GM12878 (cell line): ENCODE measurements around the gene CHCHD3. TPM values are rescaled to one million over a fixed set of nuclear protein-coding genes. Genes with fewer than 3 reads are reported as not detected.

Experiments used
- ATAC-seq: fragments of 200-7000 bp; cut with Tn5 transposase; 3 replicates; pipeline ENCODE4 v1.9.1; 2020; ENCODE audit warnings: mild to moderate bottlenecking, moderate library complexity
- BruUV-seq: library from RNA; stranded (reverse); fragments of 400-500 nt; replicated peaks from 2 replicates; lab custom pipeline; 2021; lab: Mats Ljungman, UMichigan
- CTCF ChIA-PET: fragments of 300-600 bp; sonication (Branson Sonifier 250); formaldehyde crosslinking; extraction: SDS; loops from one replicate; lab custom pipeline; 2021; ENCODE audit warnings: inconsistent platforms; lab: Yijun Ruan, JAX
- POLR2A ChIA-PET: fragments of 350-600 bp; formaldehyde crosslinking; extraction: SDS; loops from one replicate; lab custom pipeline; 2021; ENCODE audit warnings: inconsistent platforms; lab: Charles Lee
- RAD21 ChIA-PET: fragments of 300-600 bp; sonication (Branson Sonifier 250); formaldehyde crosslinking; loops from one replicate; lab custom pipeline; 2023; ENCODE audit warnings: antibody characterized with exemption; ENCODE audit not compliant: unreplicated experiment; lab: Charles Lee
- SMC1A ChIA-PET: fragments of 300-600 bp; sonication (Branson Sonifier 250); formaldehyde crosslinking; loops from one replicate; lab custom pipeline; 2023; ENCODE audit not compliant: unreplicated experiment, uncharacterized antibody; lab: Charles Lee
- DNase-seq: peaks from one replicate; pipeline ENCODE4 v3.0.0-alpha.2; 2011; ENCODE audit warnings: low read depth, low spot score
- FAIRE-seq: peaks from 3 replicates; lab custom pipeline; 2011; peaks lifted over from hg19 to GRCh38; lab: Jason Lieb, UNC
- H2AFZ ChIP-seq: 2 replicates; pipeline ENCODE4 v1.6.0; 2011; ENCODE audit warnings: low read depth, low read length, control low read depth; ENCODE audit not compliant: control insufficient read depth
- H3K27ac ChIP-seq: 2 replicates; pipeline ENCODE4 v1.5.1; 2011; ENCODE audit warnings: control low read depth; ENCODE audit not compliant: control insufficient read depth, insufficient read depth
- H3K27me3 ChIP-seq, 2 experiments: replicated peaks in 1 of 2; 2 replicates each; pipeline versions ENCODE4 v1.6.0 to v1.6.1; 2011; ENCODE audit warnings: low read length in 1 of 2; ENCODE audit not compliant: control insufficient read depth in 2 of 2, insufficient read depth in 2 of 2
- H3K36me3 ChIP-seq, 2 experiments: 2 replicates each; pipeline ENCODE4 v1.5.1; 2011; ENCODE audit warnings: low read length in 1 of 2; ENCODE audit not compliant: control insufficient read depth in 2 of 2, insufficient read depth in 2 of 2
- H3K4me1 ChIP-seq: 2 replicates; pipeline ENCODE4 v1.6.1; 2011; ENCODE audit warnings: mild to moderate bottlenecking, low read length, moderate library complexity, mixed read lengths; ENCODE audit not compliant: control insufficient read depth, insufficient read depth
- H3K4me2 ChIP-seq: 2 replicates; pipeline ENCODE4 v1.6.0; 2011; ENCODE audit warnings: control low read depth; ENCODE audit not compliant: control insufficient read depth, insufficient read depth
- H3K4me3 ChIP-seq: fragments of 200-600 bp; sonication (generic); 2 replicates; pipeline ENCODE4 v1.5.1; 2016
- H3K79me2 ChIP-seq: 2 replicates; pipeline ENCODE4 v1.6.0; 2011; ENCODE audit warnings: low read length; ENCODE audit not compliant: control insufficient read depth, insufficient read depth
- H3K9ac ChIP-seq: 2 replicates; pipeline ENCODE4 v1.8.0; 2011; ENCODE audit warnings: low read length, control low read depth, mixed read lengths; ENCODE audit not compliant: control insufficient read depth, insufficient read depth
- H3K9me3 ChIP-seq: replicated peaks from 3 replicates; pipeline ENCODE4 v1.5.1; 2011; ENCODE audit warnings: mild to moderate bottlenecking, low read length; ENCODE audit not compliant: control insufficient read depth, insufficient read depth
- H4K20me1 ChIP-seq: 2 replicates; pipeline ENCODE4 v1.6.0; 2011; ENCODE audit not compliant: control insufficient read depth, insufficient read depth
- BCL11A ChIP-seq: IDR thresholded peaks from 2 replicates; pipeline ENCODE4 v1.6.1; 2011; ENCODE audit warnings: low read depth, low read length
- CHD1 ChIP-seq: IDR thresholded peaks from 2 replicates; pipeline ENCODE4 v1.6.1; 2012; ENCODE audit warnings: low read depth, low read length, improper control_type of control experiment
- MYC ChIP-seq: IDR thresholded peaks from 2 replicates; pipeline ENCODE4 v1.6.1; 2011; ENCODE audit warnings: mild to moderate bottlenecking, low read length, moderate library complexity, inconsistent platforms; ENCODE audit not compliant: insufficient read depth, insufficient replicate concordance, insufficient read length, severe bottlenecking
- POLR2A ChIP-seq: IDR thresholded peaks from 2 replicates; pipeline ENCODE4 v1.6.1; 2011; ENCODE audit warnings: low read depth, mild to moderate bottlenecking, low read length
- RB1 ChIP-seq: fragments of 450-650 bp; formaldehyde crosslinking; IDR thresholded peaks from 2 replicates; pipeline ENCODE4 v1.6.1; 2017; ENCODE audit warnings: mild to moderate bottlenecking, borderline replicate concordance
- TBL1XR1 ChIP-seq: IDR thresholded peaks from 2 replicates; pipeline ENCODE4 v1.6.1; 2012; ENCODE audit warnings: low read depth, low read length, improper control_type of control experiment
- WRNIP1 ChIP-seq: IDR thresholded peaks from 2 replicates; pipeline ENCODE4 v1.6.1; 2011; ENCODE audit warnings: low read depth, low read length, improper control_type of control experiment, borderline replicate concordance
- YY1 ChIP-seq: IDR thresholded peaks from 2 replicates; pipeline ENCODE4 v1.6.1; 2011; ENCODE audit warnings: low read depth, mild to moderate bottlenecking, low read length
- ZBED1 ChIP-seq: IDR thresholded peaks from 2 replicates; pipeline ENCODE4 v1.6.1; 2016; ENCODE audit warnings: borderline replicate concordance
- WGBS: methylation state at CpG from one replicate; pipeline ENCODE4 v1.1.6; 2016; ENCODE audit warnings: low lambda C conversion rate; ENCODE audit not compliant: insufficient replicate concordance, insufficient coverage; ENCODE audit errors: missing lambda C conversion rate; 5-methylcytosine and 5-hydroxymethylcytosine counted together
- in situ Hi-C: fragments of 300-500 bp; cut with MboI; formaldehyde crosslinking; loops from 9 replicates; pipeline ENCODE4 v1.14.3; 2018; ENCODE audit warnings: mixed read lengths
- intact Hi-C: fragments of 100-400 bp; cut with micrococcal nuclease; formaldehyde crosslinking; loops from one replicate; pipeline ENCODE4 v1.14.2; 2022; ENCODE audit not compliant: unreplicated experiment
- polyA plus RNA-seq, 11 experiments: library from polyadenylated mRNA; depleted of rRNA in 4 of 11; unstranded in 6 of 11; stranded (reverse) in 5 of 11; fragments of >200 nt; fragmentation: Nextera tagmentation in 4 of 11; fragmentation: Illumina TruSeq in 1 of 11; extraction: Ambion mirVana in 4 of 11; extraction: Trizol in 1 of 11; gene quantifications; 1 replicate in 1 of 11; 2 replicates in 10 of 11; pipeline versions ENCODE4 v1.2.1 to v1.2.3, GENCODE V29; 2011 to 2016; ENCODE audit warnings: inconsistent platforms in 2 of 11, missing spikeins in 2 of 11, low read depth in 1 of 11
- total RNA-seq, 4 experiments: library from RNA; depleted of rRNA in 3 of 4; stranded (reverse); fragments of >200 nt in 3 of 4; fragmentation: Illumina TruSeq in 1 of 4; extraction: Trizol in 1 of 4; gene quantifications; 2 replicates each; pipeline versions ENCODE4 v1.2.1 to v1.2.3, GENCODE V29; 2013 to 2021
- TF ChIP-seq, protein P1 (sequence below): fragments of 450-650 bp; IDR thresholded peaks from 2 replicates; pipeline ENCODE4 v1.6.1; 2017; ENCODE audit warnings: mild to moderate bottlenecking, low read depth, inconsistent platforms; ENCODE audit not compliant: poor library complexity, severe bottlenecking
- TF ChIP-seq, protein P2 (sequence below): fragments of 450-650 bp; IDR thresholded peaks from 2 replicates; pipeline ENCODE4 v1.6.1; 2017; ENCODE audit warnings: borderline replicate concordance
- TF ChIP-seq, protein P3 (sequence below): IDR thresholded peaks from 2 replicates; pipeline ENCODE4 v1.6.1; 2012; ENCODE audit warnings: improper control_type of control experiment, low read depth, low read length; ENCODE audit not compliant: insufficient replicate concordance

Gene CHCHD3
- total and polyA plus RNA-seq, 10 of the 15 experiments (the other 5 are each of a cell fraction or from before 2014, with no cell fraction given), result 38.3 to 178 (median 96.2) TPM

DNA sequence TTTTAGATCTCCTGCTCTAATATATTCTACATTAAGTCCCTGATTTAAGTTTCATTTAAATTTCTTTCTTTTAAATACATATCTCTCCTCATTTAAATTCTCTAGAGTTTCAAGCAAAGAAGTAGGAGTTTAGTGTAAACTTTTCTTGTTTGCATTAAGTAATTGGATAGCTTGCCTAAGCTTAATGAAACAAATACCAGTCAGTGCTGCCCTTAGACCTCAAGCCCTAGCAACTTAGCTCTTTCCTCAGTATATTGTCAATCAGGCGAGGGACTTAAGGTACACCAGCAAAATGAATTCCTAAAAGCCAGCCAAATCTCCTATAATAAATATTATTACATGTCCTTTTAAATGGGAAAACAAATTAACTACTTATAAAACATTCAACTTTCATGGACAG is 101.5 kb downstream of the CHCHD3 start:
- H3K79me2 ChIP-seq, result peaks cover 8% of the 10 kb centered on the region
- RAD21 ChIA-PET, result interaction anchor here (1.3 kb wide), 1 partner anchor 11 kb away, joined by 6 read pairs; no protein-coding TSS in a partner anchor
- no peak overlapping the region for H3K27ac ChIP-seq
- intact Hi-C loops, result no loop called here
- H3K36me3 ChIP-seq, result no peaks in the 10 kb centered on the region
- no peaks in the 10 kb centered on the region for H3K27me3 ChIP-seq
- CTCF ChIA-PET, result interaction anchor here (0.7 to 1.4 kb wide), 3 partner anchors 11 to 14 kb away, joined by 3 read pairs; no protein-coding TSS in a partner anchor
- POLR2A ChIA-PET, result no interaction called here
- no peak for ATAC-seq
- no peak for DNase-seq
- in situ Hi-C loops, result no loop called here
- WGBS, result 95% methylated on average over 1 of the region's 1 CpG
- H2AFZ ChIP-seq, result no peak overlapping the region
- TF ChIP-seq BCL11A (no peak), YY1 (no peak), TBL1XR1 (no peak), POLR2A (no peak), RB1 (no peak), WRNIP1 (no peak), MYC (no peak), CHD1 (no peak), ZBED1 (no peak)
- TF ChIP-seq, protein P1, sequence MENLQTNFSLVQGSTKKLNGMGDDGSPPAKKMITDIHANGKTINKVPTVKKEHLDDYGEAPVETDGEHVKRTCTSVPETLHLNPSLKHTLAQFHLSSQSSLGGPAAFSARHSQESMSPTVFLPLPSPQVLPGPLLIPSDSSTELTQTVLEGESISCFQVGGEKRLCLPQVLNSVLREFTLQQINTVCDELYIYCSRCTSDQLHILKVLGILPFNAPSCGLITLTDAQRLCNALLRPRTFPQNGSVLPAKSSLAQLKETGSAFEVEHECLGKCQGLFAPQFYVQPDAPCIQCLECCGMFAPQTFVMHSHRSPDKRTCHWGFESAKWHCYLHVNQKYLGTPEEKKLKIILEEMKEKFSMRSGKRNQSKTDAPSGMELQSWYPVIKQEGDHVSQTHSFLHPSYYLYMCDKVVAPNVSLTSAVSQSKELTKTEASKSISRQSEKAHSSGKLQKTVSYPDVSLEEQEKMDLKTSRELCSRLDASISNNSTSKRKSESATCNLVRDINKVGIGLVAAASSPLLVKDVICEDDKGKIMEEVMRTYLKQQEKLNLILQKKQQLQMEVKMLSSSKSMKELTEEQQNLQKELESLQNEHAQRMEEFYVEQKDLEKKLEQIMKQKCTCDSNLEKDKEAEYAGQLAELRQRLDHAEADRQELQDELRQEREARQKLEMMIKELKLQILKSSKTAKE, result no peak
- TF ChIP-seq, protein P2, sequence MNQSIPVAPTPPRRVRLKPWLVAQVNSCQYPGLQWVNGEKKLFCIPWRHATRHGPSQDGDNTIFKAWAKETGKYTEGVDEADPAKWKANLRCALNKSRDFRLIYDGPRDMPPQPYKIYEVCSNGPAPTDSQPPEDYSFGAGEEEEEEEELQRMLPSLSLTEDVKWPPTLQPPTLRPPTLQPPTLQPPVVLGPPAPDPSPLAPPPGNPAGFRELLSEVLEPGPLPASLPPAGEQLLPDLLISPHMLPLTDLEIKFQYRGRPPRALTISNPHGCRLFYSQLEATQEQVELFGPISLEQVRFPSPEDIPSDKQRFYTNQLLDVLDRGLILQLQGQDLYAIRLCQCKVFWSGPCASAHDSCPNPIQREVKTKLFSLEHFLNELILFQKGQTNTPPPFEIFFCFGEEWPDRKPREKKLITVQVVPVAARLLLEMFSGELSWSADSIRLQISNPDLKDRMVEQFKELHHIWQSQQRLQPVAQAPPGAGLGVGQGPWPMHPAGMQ, result no peak
- TF ChIP-seq, protein P3, sequence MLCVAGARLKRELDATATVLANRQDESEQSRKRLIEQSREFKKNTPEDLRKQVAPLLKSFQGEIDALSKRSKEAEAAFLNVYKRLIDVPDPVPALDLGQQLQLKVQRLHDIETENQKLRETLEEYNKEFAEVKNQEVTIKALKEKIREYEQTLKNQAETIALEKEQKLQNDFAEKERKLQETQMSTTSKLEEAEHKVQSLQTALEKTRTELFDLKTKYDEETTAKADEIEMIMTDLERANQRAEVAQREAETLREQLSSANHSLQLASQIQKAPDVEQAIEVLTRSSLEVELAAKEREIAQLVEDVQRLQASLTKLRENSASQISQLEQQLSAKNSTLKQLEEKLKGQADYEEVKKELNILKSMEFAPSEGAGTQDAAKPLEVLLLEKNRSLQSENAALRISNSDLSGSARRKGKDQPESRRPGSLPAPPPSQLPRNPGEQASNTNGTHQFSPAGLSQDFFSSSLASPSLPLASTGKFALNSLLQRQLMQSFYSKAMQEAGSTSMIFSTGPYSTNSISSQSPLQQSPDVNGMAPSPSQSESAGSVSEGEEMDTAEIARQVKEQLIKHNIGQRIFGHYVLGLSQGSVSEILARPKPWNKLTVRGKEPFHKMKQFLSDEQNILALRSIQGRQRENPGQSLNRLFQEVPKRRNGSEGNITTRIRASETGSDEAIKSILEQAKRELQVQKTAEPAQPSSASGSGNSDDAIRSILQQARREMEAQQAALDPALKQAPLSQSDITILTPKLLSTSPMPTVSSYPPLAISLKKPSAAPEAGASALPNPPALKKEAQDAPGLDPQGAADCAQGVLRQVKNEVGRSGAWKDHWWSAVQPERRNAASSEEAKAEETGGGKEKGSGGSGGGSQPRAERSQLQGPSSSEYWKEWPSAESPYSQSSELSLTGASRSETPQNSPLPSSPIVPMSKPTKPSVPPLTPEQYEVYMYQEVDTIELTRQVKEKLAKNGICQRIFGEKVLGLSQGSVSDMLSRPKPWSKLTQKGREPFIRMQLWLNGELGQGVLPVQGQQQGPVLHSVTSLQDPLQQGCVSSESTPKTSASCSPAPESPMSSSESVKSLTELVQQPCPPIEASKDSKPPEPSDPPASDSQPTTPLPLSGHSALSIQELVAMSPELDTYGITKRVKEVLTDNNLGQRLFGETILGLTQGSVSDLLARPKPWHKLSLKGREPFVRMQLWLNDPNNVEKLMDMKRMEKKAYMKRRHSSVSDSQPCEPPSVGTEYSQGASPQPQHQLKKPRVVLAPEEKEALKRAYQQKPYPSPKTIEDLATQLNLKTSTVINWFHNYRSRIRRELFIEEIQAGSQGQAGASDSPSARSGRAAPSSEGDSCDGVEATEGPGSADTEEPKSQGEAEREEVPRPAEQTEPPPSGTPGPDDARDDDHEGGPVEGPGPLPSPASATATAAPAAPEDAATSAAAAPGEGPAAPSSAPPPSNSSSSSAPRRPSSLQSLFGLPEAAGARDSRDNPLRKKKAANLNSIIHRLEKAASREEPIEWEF, result no peak
- SMC1A ChIA-PET, result interaction anchor here (1.1 to 3.6 kb wide), 5 partner anchors 11 to 97 kb away, joined by 3 to 27 read pairs (median 7); no protein-coding TSS in a partner anchor
- no peaks in the 10 kb centered on the region for H4K20me1 ChIP-seq
- no peak overlapping the region for H3K4me2 ChIP-seq
- H3K9me3 ChIP-seq, result no peaks in the 10 kb centered on the region; the same call in 2 of the 3 replicates
- no TSS peak for BruUV-seq
- H3K4me3 ChIP-seq, result no peak overlapping the region
- FAIRE-seq, result no peak
- no peak overlapping the region for H3K9ac ChIP-seq
- H3K4me1 ChIP-seq, result peaks cover 9% of the 10 kb centered on the region; the same call in 1 of the 2 replicates
